Lower lobe of right lung (tissue), 2 donors: ENCODE results near the gene NENF. TPM values are rescaled to one million over a fixed set of nuclear protein-coding genes. Genes with fewer than 3 reads are reported as not detected.
"Not testable (repeated sequence)": the region's sequence is repeated elsewhere in the genome, so short reads cannot be mapped to it uniquely, and the experiment has no call there.

Experiments
- ATAC-seq, 2 donors: fragments of 200-7000 bp; cut with Tn5 transposase; one replicate each; pipeline ENCODE4 v1.9.1; 2020 to 2022; ENCODE audit warnings: mild to moderate bottlenecking in 2 of 2, moderate library complexity in 2 of 2
- DNase-seq: peaks from one replicate; pipeline ENCODE4 v3.0.0-alpha.2; 2020
- H3K27ac ChIP-seq: fragments of 200-600 bp; one replicate; pipeline ENCODE4 v1.8.0; 2022
- H3K27me3 ChIP-seq: fragments of 200-600 bp; one replicate; pipeline ENCODE4 v1.8.0; 2022; ENCODE audit warnings: low read depth
- H3K36me3 ChIP-seq: fragments of 200-600 bp; one replicate; pipeline ENCODE4 v1.8.0; 2022; ENCODE audit warnings: mild to moderate bottlenecking
- H3K4me1 ChIP-seq: fragments of 200-600 bp; one replicate; pipeline ENCODE4 v1.8.0; 2022
- H3K4me3 ChIP-seq: fragments of 200-600 bp; one replicate; pipeline ENCODE4 v1.8.0; 2022; ENCODE audit warnings: mild to moderate bottlenecking
- H3K9me3 ChIP-seq: fragments of 200-600 bp; one replicate; pipeline ENCODE4 v1.8.0; 2022
- intact Hi-C: fragments of 100-400 bp; cut with DNase I; formaldehyde crosslinking; loops from one replicate; pipeline ENCODE4 v1.11.0; 2022
- long read RNA-seq: library from polyadenylated mRNA; unstranded; transcript quantifications from one replicate; pipeline ENCODE4 v2.0.0, GENCODE V29; 2021
- total RNA-seq: library from RNA; stranded (reverse); fragmentation: NEBNext Ultra II Directional; extraction: Animal tissue kit (Norgen Biotek cat#: 25700); gene quantifications from one replicate; pipeline ENCODE4 v1.2.1, GENCODE V29; 2021
- TF ChIP-seq, protein P1 (sequence below): fragments of 200-600 bp; IDR thresholded peaks from one replicate; pipeline ENCODE4 v1.8.0; 2022; ENCODE audit warnings: antibody characterized with exemption, mild to moderate bottlenecking
- donor health status: DM: no; HTN: yes; CAD: no; lungs with severe emphysema.

Gene NENF
- 42.3 TPM for total RNA-seq
- long read RNA-seq, transcript NENF-201 (4 exons, 949 nt): major isoform, 69 of 82 reads
- long read RNA-seq, partial matches to known transcripts: 7 of 82 reads
- long read RNA-seq, other reads (novel, unspliced or antisense): 2 of 82 reads

DNA sequence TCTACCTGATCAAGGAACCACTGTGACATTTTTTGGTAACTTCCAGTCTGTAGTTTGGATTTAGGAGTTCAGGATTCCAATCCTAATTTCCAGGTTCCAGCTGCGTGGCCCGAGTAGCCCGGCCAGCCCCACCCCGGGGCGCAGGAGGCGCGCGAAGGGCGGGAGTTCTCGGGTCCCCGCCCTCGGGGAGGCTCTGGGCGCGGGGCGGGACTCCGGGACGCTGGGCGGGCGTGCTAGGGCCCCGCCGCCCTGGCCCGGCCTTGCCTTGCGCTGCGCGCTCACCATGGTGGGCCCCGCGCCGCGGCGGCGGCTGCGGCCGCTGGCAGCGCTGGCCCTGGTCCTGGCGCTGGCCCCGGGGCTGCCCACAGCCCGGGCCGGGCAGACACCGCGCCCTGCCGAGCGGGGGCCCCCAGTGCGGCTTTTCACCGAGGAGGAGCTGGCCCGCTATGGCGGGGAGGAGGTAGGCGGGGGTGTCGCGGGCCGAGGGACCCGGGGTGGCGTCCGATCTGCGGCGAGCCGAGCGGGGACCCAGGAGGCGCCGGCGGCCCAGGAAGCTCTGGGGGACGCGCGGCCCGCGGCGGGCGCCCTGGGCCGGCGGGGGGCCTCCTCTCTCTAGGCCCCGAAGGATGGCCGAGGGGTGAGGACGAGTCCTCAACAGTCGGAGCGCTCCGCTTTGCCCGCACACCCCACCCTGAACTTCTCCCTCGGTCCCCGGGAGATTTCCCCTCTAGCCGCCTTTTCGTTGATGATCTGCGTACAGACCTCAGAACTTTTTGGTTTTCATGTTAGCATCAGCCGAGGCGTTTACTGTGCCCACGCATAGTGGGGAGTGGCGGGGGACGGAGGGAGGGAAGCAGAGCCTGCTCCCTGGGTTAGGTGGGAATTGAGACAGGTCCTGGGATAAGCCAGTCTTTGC, at the start of gene NENF:
TSS of gene NENF (plus strand) at position 260 of the 916 bp plus-strand sequence. CDS start at position 284, 24 bp downstream.
- H3K4me1 ChIP-seq: peaks cover 20% of the 10 kb centered on the region
- intact Hi-C loops: no loop called here
- H3K27me3 ChIP-seq: no peaks in the 10 kb centered on the region
- H3K36me3 ChIP-seq: no peaks in the 10 kb centered on the region
- peak within 1 kb of the TSS; percentile 76 for H3K27ac ChIP-seq
- no peaks in the 10 kb centered on the region for H3K9me3 ChIP-seq
- peak; percentile 89 for DNase-seq
- H3K4me3 ChIP-seq: peak within 1 kb of the TSS; percentile 78
- ATAC-seq: peak; percentile 99
- TF ChIP-seq, protein P1, sequence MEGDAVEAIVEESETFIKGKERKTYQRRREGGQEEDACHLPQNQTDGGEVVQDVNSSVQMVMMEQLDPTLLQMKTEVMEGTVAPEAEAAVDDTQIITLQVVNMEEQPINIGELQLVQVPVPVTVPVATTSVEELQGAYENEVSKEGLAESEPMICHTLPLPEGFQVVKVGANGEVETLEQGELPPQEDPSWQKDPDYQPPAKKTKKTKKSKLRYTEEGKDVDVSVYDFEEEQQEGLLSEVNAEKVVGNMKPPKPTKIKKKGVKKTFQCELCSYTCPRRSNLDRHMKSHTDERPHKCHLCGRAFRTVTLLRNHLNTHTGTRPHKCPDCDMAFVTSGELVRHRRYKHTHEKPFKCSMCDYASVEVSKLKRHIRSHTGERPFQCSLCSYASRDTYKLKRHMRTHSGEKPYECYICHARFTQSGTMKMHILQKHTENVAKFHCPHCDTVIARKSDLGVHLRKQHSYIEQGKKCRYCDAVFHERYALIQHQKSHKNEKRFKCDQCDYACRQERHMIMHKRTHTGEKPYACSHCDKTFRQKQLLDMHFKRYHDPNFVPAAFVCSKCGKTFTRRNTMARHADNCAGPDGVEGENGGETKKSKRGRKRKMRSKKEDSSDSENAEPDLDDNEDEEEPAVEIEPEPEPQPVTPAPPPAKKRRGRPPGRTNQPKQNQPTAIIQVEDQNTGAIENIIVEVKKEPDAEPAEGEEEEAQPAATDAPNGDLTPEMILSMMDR: no peak

DNA sequence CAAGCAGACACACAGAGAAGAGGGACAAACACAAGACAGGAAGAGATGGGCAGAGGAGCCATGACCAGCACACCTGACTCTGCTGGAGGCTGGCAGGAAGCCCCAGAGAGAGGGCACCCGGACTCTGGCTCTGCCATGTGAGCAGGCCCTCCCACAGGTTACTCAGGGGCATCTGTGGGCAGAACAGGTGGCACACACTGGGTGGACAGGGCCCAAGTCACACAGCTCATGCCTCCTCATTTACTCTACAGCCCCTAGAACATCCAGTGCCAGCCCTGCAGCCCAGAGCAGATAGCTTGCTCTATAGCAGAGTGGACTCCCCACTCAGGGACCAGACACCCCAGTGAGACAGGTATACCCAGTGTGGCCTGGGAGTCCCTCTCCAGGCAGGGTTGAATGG, 46.7 kb upstream of the NENF start:
- Histone ChIP-seq H3K4me3 (no peak overlapping the region), H3K4me1 (no peaks in the 10 kb centered on the region), H3K9me3 (no peaks in the 10 kb centered on the region), H3K27ac (no peak overlapping the region), H3K36me3 (peaks cover 34% of the 10 kb centered on the region), H3K27me3 (no peaks in the 10 kb centered on the region)
- TF ChIP-seq, protein P1: no peak
- DNase-seq (no peak), ATAC-seq (no peak)
- intact Hi-C loops: no loop called here

DNA sequence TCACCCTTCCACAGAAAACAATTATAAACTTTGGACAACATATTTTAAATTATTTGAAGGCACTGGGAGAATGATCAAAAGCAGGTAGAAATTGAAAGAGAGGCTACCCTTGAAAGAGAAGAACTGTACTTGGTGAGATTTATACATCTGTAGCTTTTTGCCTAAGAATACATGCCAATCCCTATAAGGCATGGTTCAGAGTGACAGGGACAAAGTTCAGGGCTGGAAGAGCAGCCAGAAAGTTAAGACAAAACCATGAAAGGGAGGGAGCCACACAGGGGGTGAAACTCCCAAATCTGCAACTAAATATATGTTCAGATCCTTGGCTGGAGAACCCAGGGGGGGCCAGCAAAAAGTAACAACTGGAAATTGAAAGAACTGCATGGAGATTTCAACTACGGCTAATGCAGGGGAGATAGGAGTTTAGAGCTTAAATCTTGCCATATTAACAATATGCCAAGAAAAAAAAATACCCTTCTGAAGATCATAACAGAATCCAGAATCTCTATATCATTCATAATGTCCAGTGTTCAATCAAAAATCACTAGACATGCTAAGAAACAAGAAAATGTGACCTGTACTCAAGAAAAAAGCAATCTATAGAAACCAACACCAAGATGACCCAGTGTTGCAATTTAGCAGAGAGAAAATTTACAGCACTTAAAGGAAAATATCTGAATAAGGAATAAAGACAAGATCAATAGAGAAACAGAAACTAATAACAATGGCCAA, 43.6 kb upstream of the NENF start:
- H3K27ac ChIP-seq: no peak overlapping the region
- DNase-seq (no peak), ATAC-seq (no peak)
- H3K9me3 ChIP-seq: no peaks in the 10 kb centered on the region
- TF ChIP-seq, protein P1: no peak
- intact Hi-C loops: no loop called here
- no peak overlapping the region for H3K4me3 ChIP-seq
- no peaks in the 10 kb centered on the region for H3K4me1 ChIP-seq
- H3K27me3 ChIP-seq: no peaks in the 10 kb centered on the region
- H3K36me3 ChIP-seq: peaks cover 27% of the 10 kb centered on the region

DNA sequence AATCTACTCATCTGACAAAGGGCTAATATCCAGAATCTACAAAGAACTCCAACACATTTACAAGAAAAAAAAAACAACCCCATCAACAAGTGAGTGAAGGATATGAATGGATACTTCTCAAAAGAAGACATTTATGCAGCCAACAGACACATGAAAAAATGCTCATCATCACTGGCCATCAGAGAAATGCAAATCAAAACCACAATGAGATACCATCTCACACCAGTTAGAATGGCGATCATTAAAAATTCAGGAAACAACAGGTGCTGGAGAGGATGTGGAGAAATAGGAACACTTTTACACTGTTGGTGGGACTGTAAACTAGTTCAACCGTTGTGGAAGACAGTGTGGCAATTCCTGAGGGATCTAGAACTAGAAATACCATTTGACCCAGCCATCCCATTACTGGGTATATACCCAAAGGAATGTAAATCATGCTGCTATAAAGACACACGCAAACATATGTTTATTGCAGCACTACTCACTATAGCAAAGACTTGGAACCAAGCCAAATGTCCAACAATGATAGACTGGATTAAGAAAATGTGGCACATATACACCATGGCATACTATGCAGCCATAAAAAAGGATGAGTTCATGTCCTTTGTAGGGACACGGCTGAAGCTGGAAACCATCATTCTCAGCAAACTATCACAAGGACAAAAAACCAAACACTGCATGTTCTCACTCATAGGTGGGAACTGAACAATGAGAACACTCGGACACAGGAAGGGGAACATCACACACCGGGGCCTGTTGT, 36.9 kb upstream of the NENF start:
- ATAC-seq, H3K27ac ChIP-seq, H3K36me3 ChIP-seq, H3K27me3 ChIP-seq, DNase-seq, H3K4me1 ChIP-seq, H3K4me3 ChIP-seq, intact Hi-C loops: not testable (repeated sequence)
- peaks cover 17% of the 10 kb centered on the region for H3K9me3 ChIP-seq

DNA sequence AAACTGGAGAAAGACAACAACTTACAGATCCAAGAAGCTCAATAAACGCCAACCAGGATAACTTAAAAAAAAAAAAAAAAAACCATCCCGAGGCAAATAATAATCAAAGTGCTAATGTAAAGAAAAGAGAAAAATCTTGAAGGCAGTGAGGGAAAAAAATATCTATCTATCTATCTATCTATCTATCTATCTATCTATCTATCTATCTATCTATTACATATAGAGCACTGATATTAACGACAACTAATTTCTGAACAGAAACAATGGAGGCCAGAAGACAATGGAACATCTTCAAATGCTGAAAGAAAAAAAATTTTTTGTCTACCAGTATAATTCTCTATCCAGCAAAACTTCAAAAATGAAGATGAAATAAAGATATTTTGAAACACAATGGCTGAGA, 36.1 kb upstream of the NENF start:
- Histone ChIP-seq H3K4me3 (no peak overlapping the region), H3K27me3 (no peaks in the 10 kb centered on the region), H3K9me3 (peaks cover 17% of the 10 kb centered on the region), H3K27ac (no peak overlapping the region), H3K36me3 (no peaks in the 10 kb centered on the region), H3K4me1 (no peaks in the 10 kb centered on the region)
- ATAC-seq (no peak), DNase-seq (no peak)
- intact Hi-C loops: no loop called here
- TF ChIP-seq, protein P1: no peak
